Stimulated activated CD4-positive, alpha-beta T cell treated with anti-CD3 and anti-CD28 coated beads, Interleukin-15, amount 100 ng/mL, for 1 hour (primary cell): ENCODE measurements around the gene ZZZ3.
"Not testable (repeated sequence)": the region's sequence is repeated elsewhere in the genome, so short reads cannot be mapped to it uniquely, and the experiment has no call there.

Source experiments
- DNase-seq, 2 donors: peaks; one replicate each; pipeline ENCODE4 v3.0.0-alpha.2; 2020; ENCODE audit warnings: low read depth in 1 of 2, low spot score in 1 of 2

Gene ZZZ3

DNA sequence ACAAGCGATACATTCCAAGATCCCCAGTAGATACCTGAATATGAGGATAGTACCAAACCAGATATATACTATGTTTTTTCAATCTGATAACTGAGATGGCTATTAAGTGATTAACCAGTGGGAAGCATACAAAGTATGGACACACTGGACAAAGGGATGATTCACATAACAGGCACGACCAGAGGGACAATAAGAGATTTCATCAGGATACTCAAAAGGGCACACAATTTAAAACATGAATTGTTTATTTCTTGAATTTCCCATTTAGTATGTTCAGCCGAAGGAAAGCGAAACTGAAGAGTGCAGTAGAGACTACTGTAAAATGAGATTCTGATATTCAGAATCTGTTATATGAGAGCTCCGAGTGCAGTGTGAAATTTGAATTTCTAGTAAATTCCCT is 10.6 kb downstream of the ZZZ3 start:
- DNase-seq, result no peak

GRCh38 chr1:77670330-77670729 is 12.1 kb downstream of the ZZZ3 start:
- DNase-seq, result no peak

GRCh38 chr1:77668924-77669449 is 13.5 kb downstream of the ZZZ3 start:
- no peak for DNase-seq

DNA sequence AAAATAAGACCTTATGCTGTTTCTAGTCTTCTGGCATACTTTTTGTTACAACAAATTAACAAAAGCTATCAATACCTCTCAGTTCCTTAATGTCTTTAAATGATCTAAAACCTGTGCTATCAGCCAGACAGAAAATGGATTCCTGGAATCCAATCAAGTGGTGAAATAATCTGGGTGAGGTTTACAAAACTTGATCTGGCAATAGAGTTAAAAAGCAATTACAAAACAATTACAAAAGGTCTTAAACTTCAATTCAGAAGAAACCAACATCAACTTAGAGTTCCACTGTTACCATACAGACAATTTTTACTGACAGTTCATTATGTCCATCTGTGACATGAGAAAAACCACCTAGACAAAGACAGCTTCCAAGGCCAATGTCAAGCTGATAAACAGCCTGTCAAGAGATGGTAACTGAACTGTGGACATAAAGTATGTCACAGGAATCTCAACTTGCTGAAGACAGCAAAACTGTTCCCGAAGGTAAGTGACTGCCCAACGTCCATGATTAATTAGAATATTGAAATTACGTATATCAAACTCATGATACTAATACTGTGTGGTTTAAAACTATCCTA is 17.4 kb downstream of the ZZZ3 start:
- DNase-seq, result no peak

DNA sequence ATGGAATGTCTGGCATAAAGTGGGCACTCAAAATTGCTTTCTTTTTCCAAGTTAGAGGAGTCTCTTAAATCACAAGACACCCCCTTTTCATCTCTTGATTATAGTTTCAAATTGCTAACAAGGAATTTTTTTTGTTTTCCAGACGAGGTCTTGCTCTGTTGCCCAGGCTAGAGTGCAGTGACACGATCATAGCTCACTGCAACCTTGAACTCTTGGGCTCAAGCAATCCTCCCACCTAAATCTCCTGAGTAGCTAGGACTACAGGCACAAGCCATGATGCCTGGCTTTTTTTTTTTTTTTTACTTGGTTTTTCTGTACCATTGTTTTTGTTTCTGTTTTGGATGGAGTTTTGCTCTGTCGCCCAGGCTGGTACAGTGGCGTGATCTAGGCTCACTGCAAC is 20.8 kb downstream of the ZZZ3 start:
- no peak for DNase-seq

- DNase-seq, result no peak
Observed at GRCh38 chr1:77659879-77660593, 22.4 kb downstream of the ZZZ3 start.

DNA sequence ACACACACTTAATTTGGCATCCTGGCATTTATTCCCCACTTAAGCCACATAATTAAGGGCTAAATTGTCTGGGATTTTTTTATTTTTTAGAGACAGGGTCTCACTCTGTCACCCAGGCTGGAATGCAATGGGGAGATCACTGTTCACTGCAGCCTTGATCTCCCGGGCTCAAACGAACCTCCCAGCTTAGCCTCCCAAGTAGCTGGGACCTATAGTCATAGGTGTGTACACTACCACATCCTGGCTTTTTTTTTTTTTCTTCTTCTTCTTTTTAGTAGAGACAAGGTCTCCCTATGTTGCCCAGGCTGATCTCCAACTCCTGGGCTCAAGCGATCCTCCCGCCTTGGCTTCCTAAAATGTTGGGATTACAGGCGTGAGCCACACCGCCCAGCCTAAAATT is 24.2 kb downstream of the ZZZ3 start:
- DNase-seq, result no peak

DNA sequence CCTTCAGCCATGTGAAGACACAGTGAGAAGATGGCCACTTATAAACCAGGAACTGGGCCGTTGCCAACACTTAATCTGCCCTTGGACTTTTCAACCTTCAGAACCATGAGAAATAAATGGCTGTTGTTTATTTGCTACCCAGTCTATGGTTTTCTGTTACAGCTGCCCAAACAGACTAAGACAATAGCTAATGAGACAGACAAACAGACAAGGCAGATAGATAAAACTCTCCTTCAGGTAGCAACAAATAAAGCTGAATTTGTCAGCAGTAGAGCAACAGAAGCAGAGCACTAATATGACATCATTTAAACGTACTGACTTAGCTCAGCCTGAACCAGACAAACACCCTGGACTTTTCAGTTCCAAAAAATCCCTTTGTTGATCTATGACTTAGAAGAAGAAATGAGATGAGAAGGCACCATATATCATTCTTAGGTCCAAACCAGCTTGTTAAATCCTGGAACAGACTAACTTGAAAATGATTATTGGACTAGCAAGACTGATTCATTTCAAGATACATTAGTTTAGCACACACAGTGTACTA is 27.0 kb downstream of the ZZZ3 start:
- no peak for DNase-seq

DNA sequence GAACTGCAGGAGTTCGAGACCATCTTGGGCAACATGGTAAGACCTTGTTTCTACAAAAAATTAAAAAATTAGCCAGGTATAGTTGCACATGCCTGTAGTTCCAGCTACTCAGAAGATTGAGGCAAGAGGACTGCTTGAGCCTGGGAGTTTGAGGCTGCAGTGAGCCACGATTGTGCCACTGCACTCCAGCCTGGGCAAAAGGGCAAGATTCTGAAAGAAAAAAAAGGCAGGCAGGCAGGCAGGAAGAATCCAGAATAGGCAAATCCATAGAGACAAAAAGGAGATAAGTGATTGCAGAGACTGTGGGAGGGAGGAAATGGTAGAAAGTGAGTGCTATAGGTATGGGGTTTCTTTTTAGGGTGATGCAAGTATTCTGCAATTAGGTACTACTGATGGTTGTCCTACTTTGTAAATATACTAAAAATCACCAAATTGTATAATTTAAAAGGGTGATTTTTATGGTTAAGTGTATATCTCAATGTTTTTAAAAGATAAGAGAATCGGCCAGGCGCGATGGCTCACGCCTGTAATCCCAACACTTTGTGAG is 29.4 kb downstream of the ZZZ3 start:
- DNase-seq, result no peak

- no peak for DNase-seq
Observed at GRCh38 chr1:77652268-77652667, 30.2 kb downstream of the ZZZ3 start.

DNA sequence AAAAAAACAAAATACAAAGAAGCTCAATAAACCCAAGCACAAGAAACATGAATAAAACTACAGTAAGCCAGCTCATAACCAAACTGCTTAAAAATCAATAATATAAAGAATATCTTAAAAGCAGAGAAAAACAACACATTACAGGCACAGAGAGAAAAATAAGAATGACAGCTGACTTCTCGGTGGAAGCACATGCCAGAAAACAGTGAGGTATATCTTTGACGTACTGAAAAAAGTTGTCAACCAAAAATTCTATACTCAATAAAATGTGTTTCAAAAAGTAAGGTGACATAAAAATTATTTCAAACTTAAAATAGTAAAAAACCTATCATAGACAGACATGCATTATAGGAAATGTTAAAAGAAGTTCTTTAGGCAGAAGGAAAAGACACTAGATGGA is 33.3 kb downstream of the ZZZ3 start:
- no peak for DNase-seq

DNA sequence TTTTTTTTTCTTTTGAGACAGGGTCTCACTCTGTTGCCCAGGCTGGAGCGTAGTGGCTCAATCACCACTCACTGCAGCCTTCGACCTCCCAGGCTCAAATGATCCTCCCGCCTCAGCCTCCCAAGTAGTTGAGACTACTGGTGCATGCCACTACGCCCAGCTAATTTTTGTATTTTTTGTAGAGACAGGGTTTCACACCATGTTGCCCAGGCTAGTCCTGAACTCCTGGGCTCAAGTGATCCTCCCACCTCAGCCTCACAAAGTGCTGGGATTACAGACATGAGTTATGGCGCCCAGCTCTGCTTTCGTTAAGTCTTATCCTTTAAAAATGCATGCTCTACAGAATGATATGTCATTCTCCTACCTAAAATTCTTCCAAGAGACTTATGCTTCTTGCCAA is 36.2 kb downstream of the ZZZ3 start:
- not testable (repeated sequence) for DNase-seq

GRCh38 chr1:77643456-77643855 is 39.0 kb downstream of the ZZZ3 start:
- DNase-seq, result no peak

- DNase-seq, result no peak
Observed at GRCh38 chr1:77642941-77643340, 39.5 kb downstream of the ZZZ3 start.

DNA sequence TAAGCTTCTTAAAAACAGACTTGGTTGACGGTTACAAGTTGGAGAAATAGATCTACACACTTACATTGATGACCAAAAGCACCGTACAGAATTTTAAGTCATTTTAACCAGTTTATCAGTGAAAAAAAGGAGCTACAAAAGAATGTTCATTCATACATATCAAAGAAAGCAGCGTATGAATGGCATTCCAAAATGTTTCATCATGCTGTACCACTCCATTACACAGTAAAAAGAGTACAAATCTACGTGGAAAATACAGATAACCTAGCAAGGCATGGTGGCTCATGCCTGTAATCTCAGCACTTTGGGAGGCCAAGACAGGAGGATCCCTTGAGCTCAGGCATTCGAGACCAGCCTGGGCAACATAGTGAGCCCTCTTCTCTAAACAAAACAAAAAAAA is 40.3 kb downstream of the ZZZ3 start:
- no peak for DNase-seq

DNA sequence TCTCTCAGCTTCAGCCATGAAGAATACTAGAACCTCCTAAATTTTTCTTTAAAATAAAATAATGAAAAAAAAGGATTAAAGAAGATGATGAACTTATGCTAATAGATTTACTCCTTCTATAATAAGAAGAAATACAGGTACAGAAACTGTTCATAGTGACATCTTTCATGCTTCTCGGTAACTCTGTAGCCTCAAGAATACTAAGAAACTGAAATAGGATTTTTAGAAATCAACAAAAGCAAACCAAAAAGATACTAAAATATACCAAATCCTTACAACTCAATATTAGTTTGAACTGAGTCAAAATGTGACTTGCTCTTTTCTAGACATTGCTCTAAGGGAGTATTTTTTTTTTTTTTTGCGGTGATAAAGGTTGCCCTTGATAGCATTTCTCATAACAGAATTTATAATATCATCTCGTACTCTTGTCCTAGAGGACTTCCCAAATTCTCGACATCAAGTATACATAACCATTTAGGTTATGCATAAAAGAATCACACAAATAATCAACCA is 42.8 kb downstream of the ZZZ3 start:
- DNase-seq, result no peak

DNA sequence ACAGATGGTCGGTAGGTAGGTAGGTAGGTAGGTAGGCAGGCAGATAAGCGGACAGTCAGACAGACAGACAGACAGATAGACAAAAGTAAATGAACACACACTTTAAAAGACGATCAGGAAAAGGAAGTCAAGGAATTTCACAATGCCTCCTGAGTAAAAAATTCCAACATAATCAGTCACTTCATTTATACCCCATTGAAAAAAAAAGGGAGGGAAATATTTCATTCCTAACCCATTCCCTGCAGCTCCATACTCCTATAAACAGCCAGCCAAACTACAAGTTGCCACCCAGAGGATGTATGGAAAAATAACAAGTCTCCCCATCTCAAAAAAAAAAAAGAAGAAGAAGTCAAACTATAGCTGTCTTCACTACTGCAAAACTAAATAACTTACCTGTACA is 43.4 kb downstream of the ZZZ3 start:
- no peak for DNase-seq

DNA sequence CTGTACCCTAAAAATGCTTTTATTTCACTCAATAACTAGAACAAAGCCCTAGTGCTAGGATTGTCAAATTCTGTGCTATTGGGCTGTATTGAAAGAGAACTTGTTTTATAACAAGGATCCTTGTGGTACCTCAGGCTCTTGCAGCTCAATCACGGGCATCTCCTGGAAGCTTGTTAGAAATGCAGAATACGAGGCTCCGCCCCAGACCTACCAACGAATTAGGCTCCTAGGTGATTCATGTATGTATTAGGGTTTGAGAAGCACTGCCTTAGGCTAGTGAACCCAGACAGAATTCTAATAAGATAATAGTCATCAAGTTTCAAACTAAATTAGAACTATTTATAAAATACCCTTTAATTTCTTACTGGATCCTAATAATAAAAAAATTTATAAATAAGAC is 45.6 kb downstream of the ZZZ3 start:
- no peak for DNase-seq
